OCI-M1 (cell line): ENCODE data around the gene FOLR3.
"Not testable (repeated sequence)": the region's sequence is repeated elsewhere in the genome, so short reads cannot be mapped to it uniquely, and the experiment has no call there.

Experiments
- DNase-seq: peaks from one replicate; lab custom pipeline; 2025; lab: John Stamatoyannopoulos, UW

Gene FOLR3

DNA sequence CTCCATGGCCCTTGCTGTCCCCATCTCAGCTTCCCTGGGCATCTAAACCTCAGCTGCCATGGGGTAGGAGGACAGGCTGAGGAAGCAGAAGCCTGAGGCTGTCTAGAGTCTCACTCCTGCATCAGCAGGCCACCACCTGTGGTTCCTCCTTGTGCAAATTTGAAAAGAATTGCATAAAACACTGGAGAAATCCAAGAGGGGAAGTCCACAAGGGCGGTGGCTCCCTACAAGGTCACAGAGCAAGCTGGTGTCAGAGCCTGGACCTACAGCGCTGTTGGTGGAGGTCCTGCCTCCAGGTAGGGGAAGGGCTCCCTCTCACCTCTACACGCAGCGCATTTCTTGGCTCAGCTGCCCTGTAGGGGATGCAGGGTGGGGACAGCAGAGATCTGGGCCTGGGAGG lies at the start of gene FOLR3:
Gene FOLR3, plus strand, starts transcription at position 253 of the 400 bp plus-strand sequence. CDS start 228 bp downstream, outside the sequence.
- not testable (repeated sequence) for DNase-seq

DNA sequence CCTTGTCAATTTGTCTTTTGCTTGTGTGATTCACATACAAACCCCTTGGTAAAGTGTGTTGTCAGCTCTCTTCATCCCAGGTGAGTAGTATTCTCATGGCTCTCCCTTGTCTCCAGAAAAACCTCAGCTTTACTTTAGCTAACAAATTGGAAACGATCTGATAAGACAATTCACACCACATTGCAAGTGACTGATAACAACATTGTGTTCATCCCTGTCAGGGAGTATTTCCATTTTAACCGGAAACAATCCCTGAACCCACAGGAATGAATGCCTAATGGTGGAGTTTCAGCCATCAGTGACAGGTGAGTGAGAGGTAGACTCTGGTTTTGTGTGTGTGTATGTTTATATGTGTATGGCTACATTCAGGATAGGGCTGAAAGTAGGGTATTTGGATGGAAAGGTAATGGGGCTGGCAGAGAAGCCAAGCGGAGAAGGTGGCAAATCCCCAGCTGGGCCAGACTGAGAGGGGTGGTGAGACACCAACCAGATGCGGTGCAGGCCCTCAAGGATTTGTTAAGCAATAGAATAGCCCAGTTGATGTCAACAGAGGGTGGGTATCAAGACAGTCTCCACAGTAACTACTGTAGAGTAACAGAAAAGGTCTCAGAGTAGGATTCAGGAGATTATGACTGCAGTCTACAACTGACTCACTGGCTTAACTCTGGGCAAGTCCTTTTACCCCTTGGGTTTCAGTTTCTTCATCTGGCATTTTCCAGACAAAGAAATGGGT lies 47.3 kb upstream of the FOLR3 start:
- DNase-seq, result no peak

DNA sequence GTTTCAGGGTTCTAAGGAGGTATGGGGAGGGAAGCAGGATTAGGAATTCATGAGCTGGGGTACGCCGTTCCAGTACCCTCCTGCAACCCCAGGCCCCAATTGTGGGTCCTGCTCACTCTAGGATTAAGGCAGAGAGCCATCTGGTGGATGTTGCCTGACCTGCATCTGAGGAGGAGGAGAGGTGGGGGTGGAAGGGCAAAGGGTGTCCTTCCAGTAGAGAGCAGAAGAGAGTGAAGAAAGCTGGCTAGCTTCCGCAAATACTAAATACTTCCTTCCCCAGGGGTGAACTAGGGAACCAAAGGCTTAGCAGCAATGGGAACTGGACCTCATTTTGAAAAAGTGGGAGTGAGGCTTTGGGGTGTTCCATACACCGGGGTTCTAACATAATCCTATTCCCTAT lies 44.2 kb upstream of the FOLR3 start:
- peak; percentile 99 for DNase-seq

DNA sequence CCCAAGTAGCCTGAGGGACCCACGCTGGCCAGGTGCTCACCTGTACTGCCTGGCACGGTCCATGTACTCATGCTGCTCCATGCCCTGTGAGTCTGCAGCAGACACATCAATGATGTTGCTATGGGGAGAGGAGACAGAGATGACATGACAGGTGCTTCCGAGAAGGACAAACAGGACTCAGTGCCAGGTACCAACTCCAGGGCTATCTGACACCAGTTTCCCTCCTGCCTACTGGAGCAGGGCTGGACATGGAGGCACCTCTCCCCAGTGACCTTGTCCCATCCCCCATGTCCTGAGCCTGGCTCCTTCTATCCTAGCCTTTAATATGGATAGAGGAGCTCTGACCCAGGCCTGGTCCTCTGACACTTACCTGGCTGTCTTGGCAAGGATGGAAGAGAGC lies 36.8 kb upstream of the FOLR3 start:
- DNase-seq, result no peak

DNA sequence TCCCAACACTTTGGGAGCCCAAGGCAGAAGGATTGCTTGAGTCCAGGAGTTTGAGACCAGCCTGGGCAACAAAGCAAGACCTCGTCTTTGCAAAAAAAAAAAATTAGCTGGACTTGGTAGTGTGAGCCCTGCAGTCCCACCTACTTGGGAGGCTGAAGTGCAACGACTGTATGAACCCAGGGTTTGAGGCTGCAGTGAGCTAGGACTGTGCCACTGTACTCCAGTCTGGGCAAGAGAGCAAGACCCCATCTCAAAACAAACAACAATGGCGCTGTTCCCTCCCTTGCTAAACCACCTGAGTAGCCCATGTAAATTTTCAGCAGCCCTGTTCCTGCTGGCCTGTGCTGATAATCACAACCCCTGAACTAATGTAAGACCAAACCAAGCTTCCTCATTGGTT lies 35.5 kb upstream of the FOLR3 start:
- no peak for DNase-seq

DNA sequence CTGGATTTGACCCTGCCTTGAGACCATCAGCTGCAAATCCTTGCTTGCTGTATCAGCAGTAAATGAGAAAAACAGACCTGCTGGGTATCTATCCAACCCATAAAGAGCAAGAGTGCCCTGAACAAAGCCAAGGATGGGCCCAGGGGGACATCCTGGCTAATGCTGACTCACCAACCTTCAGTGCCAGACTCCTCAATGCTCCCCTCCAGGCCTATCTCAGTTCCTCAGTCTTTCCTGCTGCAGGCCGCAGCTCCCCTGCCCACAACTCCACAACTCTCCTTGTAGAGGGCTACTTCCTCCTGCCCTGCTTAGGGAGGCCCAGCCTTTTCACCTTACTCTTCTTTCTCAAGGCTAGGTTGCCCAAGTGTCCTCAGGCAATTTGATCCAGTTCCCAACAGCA lies 35.1 kb upstream of the FOLR3 start:
- DNase-seq, result peak; percentile 95

DNA sequence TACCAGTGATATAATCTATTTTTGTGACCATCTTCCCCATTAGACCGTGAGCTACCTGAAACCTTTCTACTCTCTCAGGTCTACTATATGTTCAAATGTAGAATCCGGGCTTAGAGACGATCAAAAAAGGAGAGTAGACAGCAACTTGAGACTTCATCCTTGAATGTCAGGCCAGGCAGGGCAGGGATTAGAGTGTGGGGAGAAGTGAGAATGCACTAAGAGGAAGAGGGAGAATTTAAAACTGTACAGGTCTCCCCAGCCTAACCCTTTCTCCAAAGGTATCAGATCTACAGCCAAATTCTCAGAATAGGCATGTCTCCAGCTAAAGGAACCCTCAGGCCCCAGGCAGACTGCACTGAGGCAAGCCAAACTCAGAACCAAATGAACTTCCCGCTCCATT lies 33.4 kb upstream of the FOLR3 start:
- peak; percentile 78 for DNase-seq

DNA sequence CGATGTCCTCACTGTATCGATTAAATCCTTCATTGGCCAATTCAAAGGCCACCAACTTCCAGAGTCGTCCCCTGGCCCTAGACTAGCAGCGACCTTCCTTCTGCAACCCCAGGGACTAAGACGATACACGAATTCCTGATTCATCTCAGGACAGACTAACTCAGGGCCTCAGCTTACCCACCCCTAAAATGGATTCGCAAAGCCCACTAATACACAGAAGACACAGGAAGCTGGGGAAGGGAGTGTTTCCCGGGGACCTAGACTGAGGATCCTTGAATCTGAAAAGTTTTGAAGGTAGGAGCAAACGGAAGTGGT lies 32.9 kb upstream of the FOLR3 start:
- no peak for DNase-seq

DNA sequence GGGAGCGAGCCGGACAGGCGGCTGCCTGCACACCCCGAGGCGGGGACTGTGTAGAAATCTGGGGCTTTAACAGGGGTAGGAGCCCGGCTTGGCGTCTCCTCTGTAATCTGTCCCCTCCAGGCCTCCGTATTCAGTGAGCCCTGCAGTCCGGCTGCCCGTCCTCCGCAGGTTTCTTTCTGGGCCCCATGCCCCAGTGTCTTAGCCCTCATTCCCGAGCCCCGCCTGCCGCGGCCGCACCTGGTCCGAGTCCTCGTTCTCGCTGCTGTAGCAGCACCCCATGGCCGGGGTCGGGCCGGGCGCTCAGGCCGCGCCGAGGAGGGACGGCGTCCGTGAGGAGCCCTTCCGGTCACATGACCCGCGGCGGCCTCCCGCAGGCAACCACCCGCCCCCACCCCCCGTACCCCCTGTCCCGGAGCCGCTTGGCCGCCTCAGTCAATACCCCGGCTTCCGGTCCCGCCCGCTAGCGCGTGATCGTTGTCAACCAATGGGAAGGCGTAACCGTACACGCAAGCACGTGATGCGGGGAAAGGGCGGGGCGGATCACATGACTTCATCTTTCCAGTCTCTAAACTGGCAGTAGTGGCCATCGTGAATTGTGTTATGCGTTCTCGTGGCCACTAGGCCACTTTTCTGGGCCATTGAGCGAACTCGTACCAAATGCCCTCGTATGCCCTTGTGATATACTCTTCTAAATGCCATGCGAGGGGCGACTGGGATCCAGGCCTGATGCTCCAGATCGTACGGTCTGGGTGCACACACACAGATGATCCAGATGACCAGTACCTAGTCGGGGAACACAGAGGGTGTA lies 32.4 kb upstream of the FOLR3 start, which contains the start of gene LAMTOR1:
Gene LAMTOR1, minus strand, starts transcription at position 352 of the 808 bp plus-strand sequence. Its CDS starts 73 bp downstream, at position 279.
- DNase-seq, result peak; percentile 100

DNA sequence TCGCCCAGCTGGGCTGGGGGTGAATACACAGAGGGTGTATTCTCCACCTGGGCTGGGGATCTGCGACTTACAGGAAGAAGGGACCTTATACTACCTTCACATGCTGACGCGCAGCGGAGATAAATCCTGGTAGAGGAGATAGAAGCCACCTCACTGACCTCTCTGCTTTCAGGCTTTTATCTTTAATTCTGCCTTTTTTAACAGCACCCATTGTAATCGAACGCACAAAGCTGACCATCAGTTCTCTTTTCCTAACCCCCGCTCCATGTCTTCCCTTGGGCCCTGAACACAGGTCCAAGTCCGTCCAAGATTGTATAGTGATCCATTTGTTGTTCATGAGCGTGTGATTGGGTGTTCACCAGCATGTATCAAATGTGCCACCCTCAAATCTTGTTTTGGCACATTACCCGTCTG lies 31.8 kb upstream of the FOLR3 start:
- DNase-seq, result no peak

DNA sequence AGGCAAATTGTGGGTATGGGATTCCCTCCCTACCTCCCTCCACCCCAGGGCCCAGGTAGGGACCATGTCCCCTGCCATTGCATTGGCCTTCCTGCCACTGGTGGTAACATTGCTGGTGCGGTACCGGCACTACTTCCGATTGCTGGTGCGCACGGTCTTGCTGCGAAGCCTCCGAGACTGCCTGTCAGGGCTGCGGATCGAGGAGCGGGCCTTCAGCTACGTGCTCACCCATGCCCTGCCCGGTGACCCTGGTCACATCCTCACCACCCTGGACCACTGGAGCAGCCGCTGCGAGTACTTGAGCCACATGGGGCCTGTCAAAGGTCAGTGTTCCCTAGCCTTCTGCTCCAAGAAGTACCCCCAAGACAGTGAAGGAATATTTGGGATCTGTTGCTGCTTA lies 29.6 kb upstream of the FOLR3 start, which contains the start of gene TOMT:
Gene TOMT, plus strand, starts transcription at position 37 of the 400 bp plus-strand sequence. Its CDS starts 28 bp downstream, at position 65.
- no peak for DNase-seq

DNA sequence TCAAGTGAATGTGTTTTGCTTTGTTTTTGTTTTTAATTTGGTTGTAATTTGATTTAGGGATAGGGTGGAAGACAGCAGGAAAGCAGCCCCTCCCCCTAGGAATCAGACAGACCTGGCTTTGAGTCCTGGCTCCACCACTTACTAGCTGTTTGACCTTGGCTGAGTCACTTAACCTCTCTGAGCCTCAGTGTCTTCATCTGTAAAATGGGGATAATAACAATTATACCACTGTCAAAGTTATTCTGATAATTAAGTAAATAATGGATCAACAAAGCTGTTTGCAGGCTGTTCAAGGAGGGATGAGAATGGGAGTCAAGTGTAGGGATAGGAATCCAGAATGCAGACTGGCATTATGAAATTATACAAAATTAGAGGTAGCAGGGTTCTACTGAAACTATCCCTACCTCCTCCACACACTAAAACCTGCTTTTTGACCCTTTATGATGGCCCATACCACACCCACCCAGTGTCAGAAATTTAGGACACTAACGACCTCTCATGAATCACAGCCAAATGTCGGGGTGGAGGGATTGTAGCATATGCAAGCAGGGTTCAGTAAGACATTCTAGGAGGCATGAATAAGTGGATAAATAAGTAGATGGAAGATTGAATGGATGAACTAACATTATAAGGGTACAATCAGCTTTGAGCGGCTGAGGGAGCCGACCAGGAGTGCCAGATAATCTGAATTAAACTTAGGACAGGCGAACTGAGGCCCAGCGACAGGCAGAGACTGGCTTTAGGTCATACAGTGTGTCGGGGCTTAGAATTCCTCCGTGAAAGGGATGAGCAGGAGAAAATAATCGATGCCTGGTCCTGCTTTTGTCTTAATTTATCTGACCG lies 24.0 kb upstream of the FOLR3 start:
- no peak for DNase-seq

DNA sequence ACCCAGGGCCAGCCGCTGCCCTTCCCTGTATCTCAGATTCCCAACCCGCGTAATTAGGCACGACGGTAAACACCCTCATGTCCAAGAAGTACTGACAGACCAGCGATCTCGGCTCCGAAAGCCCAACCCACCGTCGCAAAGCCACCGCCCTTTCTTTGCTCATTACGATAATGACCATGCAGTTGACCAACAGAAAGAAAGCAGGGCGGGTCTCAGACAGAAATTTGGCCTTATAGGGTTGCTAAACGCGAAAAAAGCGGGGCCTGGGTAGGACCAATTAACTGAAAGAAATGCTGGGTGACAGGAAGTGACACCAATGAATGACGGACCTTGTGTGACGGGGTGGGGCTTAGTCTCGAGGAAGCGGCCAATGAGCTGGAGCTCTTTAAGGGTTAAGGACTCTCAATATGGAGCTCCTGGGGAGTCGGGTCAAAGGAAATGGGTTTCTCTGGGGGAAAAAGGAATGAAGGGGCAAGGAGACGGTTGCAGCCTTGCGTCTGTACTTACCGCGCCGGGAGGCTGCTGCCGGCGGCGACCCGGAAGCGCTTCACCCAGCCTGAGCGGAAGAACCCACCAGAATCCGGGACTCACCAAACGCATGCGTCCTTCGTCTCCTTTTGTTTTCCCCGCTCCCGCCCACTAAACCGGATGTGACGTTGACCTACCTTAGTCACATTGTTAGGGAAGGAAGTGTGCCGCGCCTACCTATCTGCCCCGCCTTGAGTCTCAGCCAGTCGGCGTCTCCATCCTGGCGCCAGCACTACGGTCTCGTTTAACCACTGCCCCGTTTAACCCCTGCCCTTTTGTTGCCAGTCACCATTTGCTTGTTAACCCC lies 23.2 kb upstream of the FOLR3 start, which contains the start of gene ANAPC15:
Gene ANAPC15, minus strand, starts transcription at position 553 of the 835 bp plus-strand sequence. CDS start 1,419 bp downstream, outside the sequence.
- DNase-seq, result peak; percentile 100

DNA sequence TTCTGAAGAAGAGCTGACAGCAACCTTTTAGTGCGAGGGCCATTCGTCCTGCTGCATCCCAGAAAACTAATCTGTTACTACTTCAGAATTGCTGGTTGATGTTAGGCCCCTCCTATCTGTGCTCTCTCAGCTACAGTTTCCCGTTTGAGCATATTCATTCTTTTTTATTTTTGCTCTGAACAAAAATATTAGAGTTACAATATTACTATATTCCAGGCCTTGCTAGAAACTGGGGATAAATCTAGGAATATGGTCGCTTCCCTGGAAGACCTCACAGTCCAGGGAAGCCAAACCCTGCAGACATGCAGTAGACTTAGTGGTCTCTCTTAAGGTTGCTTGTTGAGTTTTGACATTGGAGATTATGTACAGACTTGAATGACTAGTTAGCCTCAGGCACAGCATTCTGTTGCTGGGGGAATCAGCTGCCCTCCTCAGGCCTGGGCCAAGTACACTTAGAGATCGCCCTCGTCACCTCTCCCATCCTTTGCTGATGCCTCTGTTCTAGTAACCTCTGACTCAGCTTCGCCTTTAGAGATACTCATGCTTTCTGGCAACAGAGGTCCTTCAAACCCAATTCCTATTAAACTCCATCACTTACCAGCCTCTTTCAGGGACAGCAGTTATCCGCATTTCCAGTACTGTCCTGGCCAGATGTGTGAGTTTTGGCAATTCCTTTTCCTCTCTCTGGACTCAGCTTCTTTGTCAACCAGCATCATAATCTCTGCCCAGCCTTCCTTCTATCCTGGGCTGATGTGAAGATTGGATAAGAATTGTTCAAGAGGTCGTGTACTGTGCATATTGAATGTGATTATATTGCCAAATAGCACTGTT lies 22.3 kb upstream of the FOLR3 start:
- DNase-seq, result peak; percentile 85

DNA sequence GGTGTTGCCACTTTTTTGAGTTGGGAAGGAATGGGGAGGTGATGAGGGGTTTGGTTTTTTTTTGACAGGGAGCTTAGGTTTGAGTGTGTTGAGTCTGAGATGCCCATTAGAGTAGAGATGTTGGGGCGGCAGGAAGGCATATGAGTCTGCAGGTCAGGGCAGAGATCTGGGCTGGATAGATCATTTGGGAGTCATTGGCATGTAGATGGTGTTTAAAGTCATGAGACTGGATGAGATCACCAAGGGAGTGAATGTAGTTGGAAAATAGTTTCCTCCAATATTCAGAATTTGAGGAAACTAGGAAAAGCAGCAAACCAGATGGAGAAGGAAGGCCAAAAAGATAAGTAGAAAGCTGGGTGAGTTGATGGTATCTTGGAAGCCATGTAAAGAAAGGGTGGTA lies 21.0 kb upstream of the FOLR3 start:
- DNase-seq, result no peak

DNA sequence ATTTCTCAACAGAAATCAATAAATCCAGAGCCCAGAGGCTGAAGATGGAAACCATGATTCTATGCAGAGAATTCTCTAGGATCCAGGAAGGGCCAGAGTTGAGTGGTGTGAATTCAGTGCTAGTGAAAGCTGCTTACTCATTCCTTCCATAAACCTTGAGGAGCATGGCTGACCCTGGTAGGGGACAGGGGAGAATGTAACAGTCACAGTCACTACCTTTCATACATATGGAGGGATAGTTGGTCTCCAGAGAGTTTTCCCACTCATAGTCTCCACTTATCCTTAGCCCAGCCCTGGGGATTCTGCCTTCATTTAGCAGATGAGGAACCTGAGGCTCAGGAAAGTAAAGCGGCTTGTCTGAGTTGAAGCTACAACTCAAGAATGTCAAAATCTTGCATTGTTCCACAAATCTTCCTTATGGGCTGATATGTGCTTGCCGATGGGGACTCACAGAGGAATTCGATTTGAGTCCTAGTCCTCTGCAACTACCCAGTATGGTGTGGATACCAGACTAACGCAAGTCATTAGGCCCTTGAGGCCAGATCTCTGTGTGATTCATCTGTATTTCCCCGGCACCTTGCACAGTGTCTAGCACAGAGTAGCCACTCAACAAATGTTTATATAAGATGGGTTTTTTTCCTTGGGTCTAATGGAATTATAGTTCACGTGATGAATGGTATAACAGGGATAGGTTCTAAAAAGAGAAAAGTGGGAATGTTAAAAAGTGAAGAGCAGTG lies 19.3 kb upstream of the FOLR3 start:
- no peak for DNase-seq

DNA sequence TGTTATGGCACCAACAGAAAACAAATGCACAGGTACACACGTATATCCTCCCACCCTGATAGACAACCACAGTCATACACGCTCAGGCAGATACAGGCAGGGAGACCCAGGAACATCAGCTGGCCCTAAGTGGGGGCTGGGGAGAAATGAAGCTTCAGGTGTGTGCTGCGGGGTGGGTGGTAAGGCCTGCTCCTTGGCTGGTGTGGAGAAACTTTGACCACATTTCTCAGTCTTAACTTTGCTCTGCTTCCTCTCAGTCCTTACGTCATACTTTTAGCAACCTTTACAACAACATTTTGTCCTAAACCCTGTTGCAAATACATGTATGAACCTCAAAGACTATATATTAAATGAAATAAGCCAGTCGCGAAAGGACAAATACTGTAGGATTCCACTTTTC lies 16.3 kb upstream of the FOLR3 start:
- no peak for DNase-seq

DNA sequence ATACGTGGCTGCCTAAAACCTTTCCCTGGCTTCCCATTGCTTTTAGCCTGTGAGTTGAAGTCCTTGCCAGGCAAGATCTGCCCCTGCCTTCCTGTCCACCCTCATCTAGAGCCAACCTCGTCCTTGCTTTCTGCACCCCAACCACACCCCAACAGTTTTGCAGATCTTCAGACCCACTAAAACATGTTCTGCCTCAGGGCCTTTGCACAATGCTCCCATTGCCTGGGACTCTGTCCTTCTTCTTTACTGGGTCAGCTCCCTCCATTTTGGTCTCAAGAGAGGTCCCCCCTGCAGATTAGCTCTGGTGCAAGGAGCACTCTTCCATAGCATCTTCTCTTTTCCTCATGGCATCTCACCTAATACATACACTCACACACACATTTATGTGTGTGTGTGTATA lies 14.6 kb upstream of the FOLR3 start:
- DNase-seq, result no peak

DNA sequence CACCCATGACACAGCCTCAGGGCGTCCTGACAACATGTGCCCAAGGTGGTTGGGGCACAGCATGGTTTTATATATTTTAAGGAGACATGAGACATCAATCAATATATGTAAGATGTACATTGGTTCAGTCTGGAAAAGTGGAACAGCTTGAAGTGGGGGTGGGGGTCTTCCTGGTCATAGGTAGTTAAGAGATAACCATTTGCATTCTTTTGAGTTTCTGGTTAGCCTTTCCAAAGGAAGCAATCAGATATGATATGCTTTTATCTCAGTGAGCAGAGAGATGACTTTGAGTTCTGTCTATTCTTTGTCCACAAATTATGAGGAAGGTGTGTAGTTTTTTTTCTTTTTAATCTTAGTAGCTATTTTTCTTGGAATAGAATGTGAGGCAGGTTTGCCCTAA lies 12.9 kb upstream of the FOLR3 start:
- DNase-seq, result peak; percentile 61
